Neuronal stem cell (in vitro differentiated cells): ENCODE results near the gene TTBK1.

Experiments used
- DNase-seq: peaks from one replicate; pipeline ENCODE4 v3.0.0-alpha.2; 2013; ENCODE audit warnings: low spot score
- H2AFZ ChIP-seq: one replicate; pipeline ENCODE4 v1.6.1; 2013; ENCODE audit warnings: mild to moderate bottlenecking, low read length, inconsistent platforms
- H2AK5ac ChIP-seq: 2 replicates; pipeline ENCODE4 v1.6.1; 2013; ENCODE audit warnings: low read depth, mild to moderate bottlenecking, inconsistent platforms, low read length, moderate library complexity, mixed read lengths
- H2BK120ac ChIP-seq: 2 replicates; pipeline ENCODE4 v1.6.1; 2013; ENCODE audit warnings: low read depth, mild to moderate bottlenecking, inconsistent platforms, low read length, moderate library complexity, mixed read lengths
- H2BK12ac ChIP-seq: one replicate; pipeline ENCODE4 v1.6.1; 2013; ENCODE audit warnings: low read length, inconsistent platforms
- H2BK15ac ChIP-seq: 2 replicates; pipeline ENCODE4 v1.6.1; 2013; ENCODE audit warnings: mild to moderate bottlenecking, low read length, inconsistent platforms, mixed read lengths
- H2BK5ac ChIP-seq: one replicate; pipeline ENCODE4 v1.6.1; 2013; ENCODE audit warnings: inconsistent platforms, mild to moderate bottlenecking, low read length, moderate library complexity
- H3K14ac ChIP-seq: one replicate; pipeline ENCODE4 v1.6.1; 2013; ENCODE audit warnings: low read length, inconsistent platforms
- H3K18ac ChIP-seq: 2 replicates; pipeline ENCODE4 v1.6.1; 2013; ENCODE audit warnings: low read length, inconsistent platforms
- H3K23ac ChIP-seq: 2 replicates; pipeline ENCODE4 v1.6.1; 2013; ENCODE audit warnings: low read depth, mild to moderate bottlenecking, mixed read lengths, low read length, inconsistent platforms; ENCODE audit not compliant: poor library complexity
- H3K27ac ChIP-seq: replicated peaks from 3 replicates; pipeline ENCODE4 v1.5.1; 2013; ENCODE audit warnings: low read length, inconsistent platforms
- H3K27me3 ChIP-seq, 3 experiments: 2 replicates each; pipeline ENCODE4 v1.6.1; 2013; ENCODE audit warnings: low read length in 3 of 3, mild to moderate bottlenecking in 2 of 3, inconsistent platforms in 1 of 3, low read depth in 1 of 3, mixed read lengths in 1 of 3, moderate library complexity in 1 of 3; ENCODE audit not compliant: control insufficient read depth in 3 of 3, insufficient read depth in 3 of 3
- H3K36me3 ChIP-seq, 2 donors: replicated peaks in 1 of 2; 2 replicates each; pipeline ENCODE4 v1.6.1; 2013; ENCODE audit warnings: low read length in 2 of 2; ENCODE audit not compliant: control insufficient read depth in 2 of 2, insufficient read depth in 2 of 2
- H3K4ac ChIP-seq: 2 replicates; pipeline ENCODE4 v1.6.1; 2013; ENCODE audit warnings: inconsistent platforms, mild to moderate bottlenecking, low read length, moderate library complexity
- H3K4me1 ChIP-seq, 2 donors: 1 replicate in 1 of 2; 2 replicates in 1 of 2; pipeline ENCODE4 v1.6.1; 2013; ENCODE audit warnings: low read length in 2 of 2, low read depth in 1 of 2; ENCODE audit not compliant: control insufficient read depth in 2 of 2, insufficient read depth in 1 of 2
- H3K4me2 ChIP-seq: one replicate; pipeline ENCODE4 v1.6.1; 2013; ENCODE audit warnings: mild to moderate bottlenecking, low read length, inconsistent platforms; ENCODE audit not compliant: insufficient read depth, poor library complexity, severe bottlenecking
- H3K4me3 ChIP-seq, 2 donors: 2 replicates each; pipeline ENCODE4 v1.5.1; 2013; ENCODE audit warnings: low read length in 2 of 2, mild to moderate bottlenecking in 2 of 2, inconsistent platforms in 1 of 2, moderate library complexity in 1 of 2
- H3K79me1 ChIP-seq: one replicate; pipeline ENCODE4 v1.6.1; 2013; ENCODE audit warnings: low read depth, mild to moderate bottlenecking, inconsistent platforms, low read length, moderate library complexity
- H3K9ac ChIP-seq: one replicate; pipeline ENCODE4 v1.6.1; 2013; ENCODE audit warnings: mild to moderate bottlenecking, low read depth, low read length, inconsistent platforms; ENCODE audit not compliant: poor library complexity
- H3K9me3 ChIP-seq, 2 donors: replicated peaks in 1 of 2; 2 replicates each; pipeline versions ENCODE3 to v1.6.1; 2013; ENCODE audit warnings: low read length in 2 of 2, mild to moderate bottlenecking in 2 of 2, inconsistent platforms in 1 of 2, low read depth in 1 of 2, mixed read lengths in 1 of 2, moderate library complexity in 1 of 2; ENCODE audit not compliant: control insufficient read depth in 2 of 2, insufficient read depth in 1 of 2
- H4K8ac ChIP-seq: one replicate; pipeline ENCODE4 v1.6.1; 2013; ENCODE audit warnings: low read depth, mild to moderate bottlenecking, inconsistent platforms, low read length, moderate library complexity
- H4K91ac ChIP-seq: one replicate; pipeline ENCODE4 v1.6.1; 2013; ENCODE audit warnings: low read length, low read depth, mild to moderate bottlenecking, inconsistent platforms; ENCODE audit not compliant: poor library complexity
- WGBS, 2 donors: extraction: QIAGEN DNeasy Blood & Tissue Kit; methylation state at CpG; one replicate each; pipeline ENCODE4 v1.1.7; 2013; ENCODE audit warnings: missing lambda C conversion rate in 2 of 2, mixed read lengths in 1 of 2; ENCODE audit not compliant: insufficient read length in 2 of 2, insufficient replicate concordance in 1 of 2; ENCODE audit errors: extremely low coverage in 2 of 2; 5-methylcytosine and 5-hydroxymethylcytosine counted together

Gene TTBK1

GRCh38 chr6:43256670-43257366 is 13.5 kb downstream of the TTBK1 start:
- Histone ChIP-seq H3K9ac (no peak overlapping the region), H2AK5ac (no peak overlapping the region), H2BK15ac (no peak overlapping the region), H3K4ac (no peak overlapping the region), H3K4me2 (no peak overlapping the region), H3K79me1 (no peaks in the 10 kb centered on the region), H3K27ac (no peak overlapping the region), H3K4me1 (peaks cover 0 to under 1% of the 10 kb centered on the region in 2 donors), H2BK5ac (no peak overlapping the region), H3K27me3 (no peaks in the 10 kb centered on the region), H2BK12ac (no peak overlapping the region), H3K9me3 (no peaks in the 10 kb centered on the region), H4K8ac (no peak overlapping the region), H3K18ac (no peak overlapping the region), H3K14ac (peak overlapping the region; percentile 27), H3K4me3 (no peak overlapping the region), H3K23ac (no peak overlapping the region), H2AFZ (no peak overlapping the region), H2BK120ac (no peak overlapping the region), H3K36me3 (peaks cover 4 to 13% of the 10 kb centered on the region in 2 donors), H4K91ac (no peak overlapping the region)
- no peak for DNase-seq
- no CpG with 5 or more reads among the region's 9 CpGs for WGBS, 2 donors

DNA sequence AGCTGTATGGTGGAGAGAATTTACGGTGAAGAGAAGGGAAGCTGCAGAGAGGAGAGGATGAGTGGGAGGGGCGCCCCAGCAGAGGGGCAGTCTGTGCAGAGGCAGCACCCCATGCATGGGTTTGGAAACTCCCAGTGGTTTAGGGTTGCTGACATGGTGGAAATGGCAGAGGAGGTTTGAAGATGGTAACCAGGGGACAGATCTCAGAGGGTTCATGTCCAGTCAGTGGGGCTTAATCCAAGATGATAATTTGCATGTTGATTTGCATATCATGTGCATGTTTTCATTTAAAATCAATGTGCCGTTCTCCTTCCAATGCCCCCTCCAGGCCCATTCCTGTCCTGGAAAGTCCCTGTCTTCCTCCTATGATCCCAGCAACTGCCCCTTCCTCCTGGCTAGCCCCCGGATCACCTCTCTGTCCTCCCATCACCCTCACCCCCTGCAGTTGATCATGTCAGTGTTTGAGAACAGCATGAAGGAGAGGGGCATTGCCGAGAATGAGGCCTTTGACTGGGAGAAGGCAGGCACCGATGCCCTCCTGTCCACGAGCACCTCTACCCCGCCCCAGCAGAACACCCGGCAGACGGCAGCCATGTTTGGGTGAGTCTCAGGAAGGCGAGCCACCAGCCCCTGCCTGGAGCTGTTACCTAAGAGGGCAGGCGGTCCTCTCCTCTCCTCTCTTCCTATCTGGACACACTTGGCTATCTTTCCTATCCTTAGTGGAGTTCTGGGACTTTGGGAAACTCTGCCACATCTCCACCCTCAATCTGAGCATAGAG is 14.3 kb downstream of the TTBK1 start:
- Histone ChIP-seq H3K23ac (no peak overlapping the region), H4K8ac (no peak overlapping the region), H3K4me1 (peaks cover 0 to 3% of the 10 kb centered on the region in 2 donors), H3K4me2 (no peak overlapping the region), H2BK5ac (no peak overlapping the region), H3K14ac (peak overlapping the region; percentile 27), H2BK120ac (no peak overlapping the region), H3K27ac (no peak overlapping the region), H3K4me3 (no peak overlapping the region), H3K79me1 (no peaks in the 10 kb centered on the region), H3K9ac (no peak overlapping the region), H3K27me3 (no peaks in the 10 kb centered on the region), H2BK12ac (no peak overlapping the region), H3K9me3 (no peaks in the 10 kb centered on the region), H2BK15ac (no peak overlapping the region), H3K36me3 (peaks cover 4 to 13% of the 10 kb centered on the region in 2 donors), H3K4ac (no peak overlapping the region), H2AFZ (no peak overlapping the region), H4K91ac (no peak overlapping the region), H3K18ac (no peak overlapping the region), H2AK5ac (no peak overlapping the region)
- WGBS, 2 donors: no CpG with 5 or more reads among the region's 12 CpGs
- no peak for DNase-seq

DNA sequence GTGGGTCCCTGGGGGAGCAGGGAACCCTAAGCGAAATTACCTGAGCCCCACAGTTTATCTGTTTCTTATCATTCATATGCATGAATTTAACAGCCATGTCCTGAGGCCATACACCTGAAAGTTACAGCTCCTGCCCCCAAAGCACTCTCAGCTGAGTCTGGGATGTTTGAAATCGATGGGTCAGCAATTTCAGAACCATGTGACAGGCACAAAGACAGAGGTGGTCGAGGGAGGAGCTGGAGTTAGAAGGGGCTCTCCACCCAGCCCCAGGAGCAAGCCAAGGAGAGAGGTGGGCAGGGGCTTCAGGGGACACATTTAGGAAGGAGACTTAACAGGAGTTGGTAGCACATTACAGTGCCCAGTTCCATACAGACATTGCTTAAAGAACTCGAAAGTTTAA is 14.9 kb downstream of the TTBK1 start:
- H3K4me2 ChIP-seq: no peak overlapping the region
- H3K27me3 ChIP-seq: no peaks in the 10 kb centered on the region
- no peak overlapping the region for H3K4me3 ChIP-seq
- no peak overlapping the region for H4K91ac ChIP-seq
- no peak overlapping the region for H3K23ac ChIP-seq
- H2BK12ac ChIP-seq: no peak overlapping the region
- H3K4ac ChIP-seq: no peak overlapping the region
- H3K9ac ChIP-seq: no peak overlapping the region
- H2AK5ac ChIP-seq: no peak overlapping the region
- no peak overlapping the region for H4K8ac ChIP-seq
- peaks cover 0 to 3% of the 10 kb centered on the region in 2 donors for H3K4me1 ChIP-seq
- no peak overlapping the region for H3K27ac ChIP-seq
- H2AFZ ChIP-seq: no peak overlapping the region
- no peaks in the 10 kb centered on the region for H3K9me3 ChIP-seq
- H3K79me1 ChIP-seq: no peaks in the 10 kb centered on the region
- H3K36me3 ChIP-seq: peaks cover 4 to 13% of the 10 kb centered on the region in 2 donors
- H2BK15ac ChIP-seq: no peak overlapping the region
- no peak overlapping the region for H2BK5ac ChIP-seq
- DNase-seq: no peak
- no peak overlapping the region for H3K14ac ChIP-seq
- H2BK120ac ChIP-seq: no peak overlapping the region
- no CpG with 5 or more reads among the region's 4 CpGs for WGBS, 2 donors
- H3K18ac ChIP-seq: no peak overlapping the region
